IMR-90 (cell line): ENCODE measurements around the gene CR1L. TPM values are rescaled to one million over a fixed set of nuclear protein-coding genes. Genes with fewer than 3 reads are reported as not detected.
"Not testable (repeated sequence)": the region's sequence is repeated elsewhere in the genome, so short reads cannot be mapped to it uniquely, and the experiment has no call there.

Experiments used
- ATAC-seq: fragments of 200-7000 bp; cut with Tn5 transposase; 2 replicates; pipeline ENCODE4 v1.9.1; 2020; ENCODE audit warnings: low read depth, mild to moderate bottlenecking, moderate library complexity
- BruUV-seq: library from RNA; stranded (reverse); fragments of 400-500 nt; replicated peaks from 2 replicates; lab custom pipeline; 2021; lab: Mats Ljungman, UMichigan
- CTCF ChIA-PET: fragments of 300-600 bp; formaldehyde crosslinking; extraction: SDS; loops from one replicate; lab custom pipeline; 2021; ENCODE audit warnings: antibody characterized with exemption; lab: Yijun Ruan, JAX
- POLR2A ChIA-PET: fragments of 300-600 bp; sonication (Branson Sonifier 250); formaldehyde crosslinking; loops from one replicate; lab custom pipeline; 2022; ENCODE audit warnings: antibody characterized with exemption; ENCODE audit not compliant: unreplicated experiment; lab: Charles Lee
- DNase-seq: peaks from one replicate; pipeline ENCODE4 v3.0.0; 2013
- H2AFZ ChIP-seq: replicated peaks from 2 replicates; pipeline ENCODE3; 2013; ENCODE audit warnings: low read length, mild to moderate bottlenecking; ENCODE audit not compliant: poor library complexity
- H2AK5ac ChIP-seq: 2 replicates; pipeline ENCODE4 v1.6.1; 2013; ENCODE audit warnings: low read depth, low read length, inconsistent platforms
- H2AK9ac ChIP-seq: replicated peaks from 2 replicates; pipeline ENCODE3; 2013; ENCODE audit warnings: mild to moderate bottlenecking, low read depth, low read length, moderate library complexity; ENCODE audit not compliant: poor library complexity
- H2BK120ac ChIP-seq: 2 replicates; pipeline ENCODE4 v1.6.1; 2013; ENCODE audit warnings: low read depth, low read length, inconsistent platforms
- H2BK15ac ChIP-seq: 3 replicates; pipeline ENCODE4 v1.6.1; 2013; ENCODE audit warnings: low read depth, low read length, inconsistent platforms
- H2BK20ac ChIP-seq: 2 replicates; pipeline ENCODE4 v1.6.1; 2013; ENCODE audit warnings: low read depth, mild to moderate bottlenecking, inconsistent platforms, low read length, moderate library complexity
- H2BK5ac ChIP-seq: 2 replicates; pipeline ENCODE4 v1.6.1; 2013; ENCODE audit warnings: mild to moderate bottlenecking, low read depth, low read length, inconsistent platforms; ENCODE audit not compliant: poor library complexity, severe bottlenecking
- H3K14ac ChIP-seq: replicated peaks from 2 replicates; pipeline ENCODE4 v1.6.1; 2013; ENCODE audit warnings: low read depth, low read length, inconsistent platforms
- H3K18ac ChIP-seq: 2 replicates; pipeline ENCODE4 v1.6.1; 2013; ENCODE audit warnings: low read depth, low read length, control low read depth
- H3K23ac ChIP-seq: 2 replicates; pipeline ENCODE4 v1.6.1; 2013; ENCODE audit warnings: low read depth, low read length, inconsistent platforms
- H3K27ac ChIP-seq: 2 replicates; pipeline ENCODE4 v1.5.1; 2013; ENCODE audit warnings: mild to moderate bottlenecking, control low read depth, low read length; ENCODE audit not compliant: insufficient read depth
- H3K27me3 ChIP-seq: 2 replicates; pipeline ENCODE4 v1.6.1; 2013; ENCODE audit warnings: low read length; ENCODE audit not compliant: control insufficient read depth, insufficient read depth
- H3K36me3 ChIP-seq: 2 replicates; pipeline ENCODE4 v1.6.1; 2013; ENCODE audit warnings: low read length, mixed read lengths; ENCODE audit not compliant: control insufficient read depth, insufficient read depth
- H3K4ac ChIP-seq: 2 replicates; pipeline ENCODE4 v1.6.1; 2013; ENCODE audit warnings: low read depth, low read length, inconsistent platforms
- H3K4me1 ChIP-seq: 2 replicates; pipeline ENCODE4 v1.6.1; 2013; ENCODE audit warnings: low read length, mixed read lengths; ENCODE audit not compliant: control insufficient read depth, insufficient read depth
- H3K4me2 ChIP-seq: 2 replicates; pipeline ENCODE4 v1.6.1; 2013; ENCODE audit warnings: low read depth, mild to moderate bottlenecking, control low read depth, low read length, moderate library complexity
- H3K4me3 ChIP-seq: 2 replicates; pipeline ENCODE4 v1.5.1; 2013; ENCODE audit warnings: low read depth, mild to moderate bottlenecking, control low read depth, low read length, moderate library complexity; ENCODE audit not compliant: insufficient read depth
- H3K56ac ChIP-seq: 2 replicates; pipeline ENCODE4 v1.6.1; 2013; ENCODE audit warnings: low read length, inconsistent platforms; ENCODE audit not compliant: insufficient read depth; ENCODE audit errors: extremely low read depth
- H3K79me1 ChIP-seq, 2 experiments: 2 replicates each; pipeline ENCODE4 v1.6.1; 2013; ENCODE audit warnings: low read length in 2 of 2, inconsistent platforms in 1 of 2, low read depth in 1 of 2
- H3K9ac ChIP-seq: 2 replicates; pipeline ENCODE4 v1.6.1; 2013; ENCODE audit warnings: low read depth, low read length, control low read depth
- H3K9me1 ChIP-seq: 2 replicates; pipeline ENCODE4 v1.6.1; 2013; ENCODE audit warnings: low read length, inconsistent platforms; ENCODE audit not compliant: insufficient read depth
- H3K9me3 ChIP-seq: 2 replicates; pipeline ENCODE4 v1.6.1; 2013; ENCODE audit warnings: low read length; ENCODE audit not compliant: control insufficient read depth, insufficient read depth
- H4K20me1 ChIP-seq: 2 replicates; pipeline ENCODE4 v1.6.1; 2013; ENCODE audit warnings: low read length, inconsistent platforms; ENCODE audit not compliant: insufficient read depth
- H4K5ac ChIP-seq: 2 replicates; pipeline ENCODE4 v1.6.1; 2013; ENCODE audit warnings: mild to moderate bottlenecking, low read depth, low read length, control low read depth
- H4K8ac ChIP-seq, 2 experiments: 2 replicates each; pipeline ENCODE4 v1.6.1; 2013; ENCODE audit warnings: low read depth in 2 of 2, low read length in 2 of 2, control low read depth in 1 of 2, inconsistent platforms in 1 of 2
- H4K91ac ChIP-seq: 2 replicates; pipeline ENCODE4 v1.6.1; 2013; ENCODE audit warnings: low read depth, low read length, inconsistent platforms; ENCODE audit not compliant: insufficient read depth
- WGBS, 2 experiments: methylation state at CpG; one replicate each; pipeline versions ENCODE4 v1.1.5 to v1.1.7; 2013; ENCODE audit warnings: missing lambda C conversion rate in 2 of 2; ENCODE audit not compliant: insufficient read length in 1 of 2; ENCODE audit errors: extremely low coverage in 2 of 2; 5-methylcytosine and 5-hydroxymethylcytosine counted together
- dilution Hi-C: fragments of 300-500 bp; cut with HindIII; formaldehyde crosslinking; loops from one replicate; pipeline ENCODE4 v1.14.3; 2018; ENCODE audit warnings: low sequenced_read_pairs; ENCODE audit not compliant: unreplicated experiment
- in situ Hi-C: fragments of 300-500 bp; cut with MboI; formaldehyde crosslinking; loops from 3 replicates; pipeline ENCODE4 v1.14.3; 2019; ENCODE audit warnings: low sequenced_read_pairs, inconsistent platforms, mixed read lengths
- intact Hi-C: fragments of 100-400 bp; cut with micrococcal nuclease; formaldehyde crosslinking; loops from 2 replicates; pipeline ENCODE4 v1.10.0; 2022
- polyA plus RNA-seq, 3 experiments: library from polyadenylated mRNA; depleted of rRNA; stranded (reverse); fragments of >200 nt; gene quantifications; 2 replicates each; pipeline ENCODE4 v1.2.3, GENCODE V29; 2012; ENCODE audit warnings: low replicate concordance in 1 of 3
- total RNA-seq: library from RNA; depleted of rRNA; stranded (reverse); fragments of >200 nt; gene quantifications from 2 replicates; pipeline ENCODE4 v1.2.3, GENCODE V29; 2012

Gene CR1L
- total and polyA plus RNA-seq, 2 of the 4 experiments (the other 2 are of a cell fraction): not detected

DNA sequence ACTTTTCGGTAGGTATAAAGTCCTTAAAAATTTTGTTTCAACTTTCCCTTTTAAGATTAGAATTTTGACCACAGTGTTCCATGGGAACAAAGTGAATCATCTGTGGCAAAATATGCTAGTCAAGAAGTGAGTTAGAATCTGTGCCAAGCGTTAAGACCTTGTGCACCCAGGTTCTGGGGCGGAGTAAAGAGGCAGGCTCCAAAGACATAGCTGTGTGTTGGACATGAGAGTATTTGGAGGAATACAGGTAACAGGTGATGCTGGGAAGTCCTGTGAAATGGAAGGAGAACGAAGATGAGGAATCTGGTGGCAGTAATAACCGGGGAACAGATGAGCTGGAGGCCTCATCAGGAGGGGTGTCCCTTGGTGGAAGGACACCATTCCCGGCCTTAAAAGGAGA lies 10.6 kb upstream of the CR1L start:
- H2BK15ac ChIP-seq, CTCF ChIA-PET, ATAC-seq, H3K4me1 ChIP-seq, H3K9ac ChIP-seq, in situ Hi-C loops, H2AFZ ChIP-seq, H2AK5ac ChIP-seq, H2BK120ac ChIP-seq, dilution Hi-C loops, H4K5ac ChIP-seq, H2BK20ac ChIP-seq, H3K27me3 ChIP-seq, H2BK5ac ChIP-seq, H3K36me3 ChIP-seq, H3K4ac ChIP-seq, H3K23ac ChIP-seq, intact Hi-C loops, H3K4me3 ChIP-seq, H3K9me1 ChIP-seq, H3K56ac ChIP-seq, H3K18ac ChIP-seq, H2AK9ac ChIP-seq, H4K91ac ChIP-seq, H3K14ac ChIP-seq, POLR2A ChIA-PET, H3K9me3 ChIP-seq, H4K20me1 ChIP-seq, H3K79me1 ChIP-seq, DNase-seq, H4K8ac ChIP-seq, H3K27ac ChIP-seq, H3K4me2 ChIP-seq, BruUV-seq: not testable (repeated sequence)
- no CpG with 5 or more reads among the region's 6 CpGs for WGBS, 2 experiments

GRCh38 chr1:207635569-207636186 lies 9.3 kb upstream of the CR1L start:
- H3K23ac ChIP-seq, H3K27ac ChIP-seq, H3K4ac ChIP-seq, H3K4me2 ChIP-seq, H3K14ac ChIP-seq, H4K5ac ChIP-seq, H2BK5ac ChIP-seq, H3K18ac ChIP-seq, H4K91ac ChIP-seq, H3K9me1 ChIP-seq, H4K8ac ChIP-seq, H2AK9ac ChIP-seq, POLR2A ChIA-PET, CTCF ChIA-PET, H3K27me3 ChIP-seq, H2AK5ac ChIP-seq, H3K9ac ChIP-seq, H3K56ac ChIP-seq, intact Hi-C loops, BruUV-seq, H2BK20ac ChIP-seq, DNase-seq, H3K9me3 ChIP-seq, dilution Hi-C loops, H4K20me1 ChIP-seq, H3K79me1 ChIP-seq, H2BK120ac ChIP-seq, ATAC-seq, in situ Hi-C loops, H3K4me3 ChIP-seq, H3K36me3 ChIP-seq, H3K4me1 ChIP-seq, H2AFZ ChIP-seq, H2BK15ac ChIP-seq: not testable (repeated sequence)
- WGBS, 2 experiments: 60% methylated on average over 1 of the region's 7 CpGs; no CpG with 5 or more reads in 1 of the 2 experiments
